Endothelial cell (in vitro differentiated cells): ENCODE results near the gene LILRB4. TPM values are rescaled to one million over a fixed set of nuclear protein-coding genes. Genes with fewer than 3 reads are reported as not detected.
"Not testable (repeated sequence)": the region's sequence is repeated elsewhere in the genome, so short reads cannot be mapped to it uniquely, and the experiment has no call there.

Experiments used
- DNase-seq: peaks from one replicate; pipeline ENCODE4 v3.0.0; 2021; ENCODE audit warnings: low spot score
- H3K27ac Mint-ChIP-seq: one replicate; pipeline ENCODE4 v1.8.0; 2021; ENCODE audit warnings: mixed read lengths, inconsistent platforms; ENCODE audit not compliant: unreplicated experiment
- H3K27me3 Mint-ChIP-seq: one replicate; pipeline ENCODE4 v1.8.0; 2021; ENCODE audit warnings: mild to moderate bottlenecking, moderate library complexity, mixed read lengths, inconsistent platforms; ENCODE audit not compliant: unreplicated experiment
- H3K36me3 Mint-ChIP-seq: one replicate; pipeline ENCODE4 v1.8.0; 2021; ENCODE audit warnings: mild to moderate bottlenecking, low read depth, mixed read lengths, inconsistent platforms; ENCODE audit not compliant: unreplicated experiment
- H3K4me1 Mint-ChIP-seq: one replicate; pipeline ENCODE4 v1.8.0; 2021; ENCODE audit warnings: mild to moderate bottlenecking, mixed read lengths, inconsistent platforms; ENCODE audit not compliant: unreplicated experiment
- H3K4me3 Mint-ChIP-seq: one replicate; pipeline ENCODE4 v1.8.0; 2021; ENCODE audit warnings: mild to moderate bottlenecking, mixed read lengths, inconsistent platforms; ENCODE audit not compliant: unreplicated experiment
- H3K9me3 Mint-ChIP-seq: one replicate; pipeline ENCODE4 v1.8.0; 2021; ENCODE audit warnings: mixed read lengths, inconsistent platforms; ENCODE audit not compliant: unreplicated experiment
- CTCF ChIP-seq: fragments of 200-600 bp; sonication (generic); IDR thresholded peaks from one replicate; pipeline ENCODE4 v1.5.0; 2021; ENCODE audit warnings: antibody characterized with exemption; ENCODE audit not compliant: unreplicated experiment
- total RNA-seq: library from RNA; stranded (reverse); fragmentation: NEBNext Ultra II Directional; extraction: Animal tissue kit (Norgen Biotek cat#: 25700); gene quantifications from one replicate; pipeline ENCODE4 v1.2.1, GENCODE V29; 2021; ENCODE audit not compliant: unreplicated experiment

Gene LILRB4
- total RNA-seq, 1 donor from 2014 or later = not detected

- Mint-ChIP-seq H3K9me3 (peaks cover 18% of the 10 kb centered on the region), H3K27ac (no peak overlapping the region), H3K27me3 (peaks cover 12% of the 10 kb centered on the region), H3K4me1 (no peaks in the 10 kb centered on the region), H3K4me3 (no peak overlapping the region), H3K36me3 (peaks cover 13% of the 10 kb centered on the region)
- no peak for TF ChIP-seq CTCF
- DNase-seq = no peak
Observed at GRCh38 chr19:54633401-54633800, 29.4 kb upstream of the LILRB4 start.

DNA sequence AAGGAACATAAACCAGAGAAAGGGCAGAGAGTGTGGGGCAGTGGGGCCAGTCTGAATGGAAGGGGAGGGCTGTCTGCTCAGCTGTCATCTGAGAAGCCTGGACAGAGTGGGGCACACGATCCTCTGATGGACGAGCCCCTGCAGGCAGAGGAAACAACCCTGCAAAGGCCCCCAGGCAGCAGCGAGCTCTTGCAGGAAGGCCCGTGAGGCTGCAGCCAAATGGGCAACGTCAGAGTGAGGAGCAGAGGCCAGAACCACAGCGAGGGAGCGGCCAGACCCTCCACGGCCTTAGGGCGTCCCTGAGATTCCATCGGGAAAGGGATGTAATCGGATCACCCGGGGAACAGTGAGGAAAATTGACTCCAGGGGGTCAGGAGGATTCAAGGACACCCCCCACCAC is 26.7 kb upstream of the LILRB4 start:
- H3K27ac Mint-ChIP-seq, H3K27me3 Mint-ChIP-seq, DNase-seq, H3K36me3 Mint-ChIP-seq, H3K4me1 Mint-ChIP-seq, H3K4me3 Mint-ChIP-seq: not testable (repeated sequence)
- H3K9me3 Mint-ChIP-seq = peaks cover 26% of the 10 kb centered on the region

DNA sequence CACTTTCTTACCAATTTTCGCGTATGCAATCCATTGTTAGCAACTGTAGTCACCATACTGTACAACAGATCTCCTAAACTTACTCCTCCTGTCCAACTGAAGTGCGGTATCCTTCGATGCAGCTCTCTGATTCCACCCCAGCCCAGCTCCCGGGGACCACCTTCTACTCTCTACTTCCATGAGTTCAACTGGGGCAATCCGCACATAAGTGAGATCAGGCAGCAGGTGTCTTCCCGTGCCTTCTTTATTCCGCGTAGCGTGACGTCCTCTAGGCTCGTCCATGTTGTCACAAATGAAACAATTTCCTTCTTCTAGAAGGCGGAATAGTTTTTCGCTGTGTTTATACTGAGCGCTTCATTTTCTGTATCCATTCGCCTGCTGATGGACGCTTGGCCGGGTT is 24.1 kb upstream of the LILRB4 start:
- H3K27me3 Mint-ChIP-seq = peaks cover 7% of the 10 kb centered on the region
- no peaks in the 10 kb centered on the region for H3K4me1 Mint-ChIP-seq
- no peak for DNase-seq
- no peak overlapping the region for H3K4me3 Mint-ChIP-seq
- no peaks in the 10 kb centered on the region for H3K36me3 Mint-ChIP-seq
- no peak overlapping the region for H3K27ac Mint-ChIP-seq
- H3K9me3 Mint-ChIP-seq = peaks cover 33% of the 10 kb centered on the region
- no peak for TF ChIP-seq CTCF

DNA sequence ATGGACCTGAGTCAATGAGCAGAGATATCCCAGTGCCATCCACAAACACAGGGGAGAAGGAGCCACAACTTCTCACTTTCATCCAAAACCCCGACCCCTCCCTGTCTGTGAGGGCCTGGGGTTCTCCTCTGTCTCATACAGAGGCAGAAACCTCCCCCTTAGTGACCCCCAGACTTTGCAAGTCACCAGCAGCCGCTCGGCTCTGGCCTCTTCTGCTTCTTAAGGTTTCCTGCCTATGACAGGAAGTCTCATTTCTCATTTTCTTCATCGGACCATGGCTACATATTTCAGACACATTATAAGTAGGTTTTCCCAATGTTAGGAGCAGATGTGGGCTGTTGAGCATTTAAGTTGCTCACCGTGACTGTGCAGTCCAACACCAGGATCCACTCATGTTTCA is 19.8 kb upstream of the LILRB4 start:
- not testable (repeated sequence) for H3K27me3 Mint-ChIP-seq, H3K27ac Mint-ChIP-seq, H3K36me3 Mint-ChIP-seq, H3K4me1 Mint-ChIP-seq, H3K4me3 Mint-ChIP-seq, DNase-seq
- peaks cover 37% of the 10 kb centered on the region for H3K9me3 Mint-ChIP-seq

DNA sequence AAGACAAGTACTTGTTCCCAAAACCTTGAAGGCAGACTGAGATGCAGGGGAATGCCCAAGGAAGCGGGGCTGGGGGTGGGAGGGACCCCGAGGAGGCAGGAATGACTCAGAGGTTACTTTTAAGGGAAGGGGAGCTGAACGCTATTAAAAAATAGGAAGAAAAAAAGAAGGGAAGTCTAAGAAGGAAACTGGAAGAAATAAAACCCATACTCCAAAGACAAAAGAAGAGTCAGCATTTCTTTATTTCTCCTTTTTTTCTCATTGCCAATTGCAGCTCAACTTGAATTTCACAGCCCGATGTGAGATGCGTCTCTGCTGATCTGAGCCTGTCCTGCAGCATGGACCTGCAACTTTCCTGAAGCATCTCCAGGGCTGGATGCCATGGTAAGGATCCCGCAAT is 19.2 kb upstream of the LILRB4 start:
- not testable (repeated sequence) for DNase-seq, H3K27ac Mint-ChIP-seq, H3K4me1 Mint-ChIP-seq, H3K36me3 Mint-ChIP-seq, H3K4me3 Mint-ChIP-seq, H3K27me3 Mint-ChIP-seq
- H3K9me3 Mint-ChIP-seq = peaks cover 41% of the 10 kb centered on the region

GRCh38 chr19:54644056-54644455 is 18.7 kb upstream of the LILRB4 start:
- H3K9me3 Mint-ChIP-seq = peaks cover 41% of the 10 kb centered on the region
- H3K27ac Mint-ChIP-seq = no peak overlapping the region
- H3K4me1 Mint-ChIP-seq = no peaks in the 10 kb centered on the region
- TF ChIP-seq CTCF = no peak
- H3K27me3 Mint-ChIP-seq = no peaks in the 10 kb centered on the region
- DNase-seq = no peak
- peaks cover 6% of the 10 kb centered on the region for H3K36me3 Mint-ChIP-seq
- no peak overlapping the region for H3K4me3 Mint-ChIP-seq
